GM12878 (cell line): ENCODE data around the gene PKP4.

Source experiments
- CBX3 ChIP-seq: fragments of 200-600 bp; sonication (generic); IDR thresholded peaks from 2 replicates; pipeline ENCODE4 v1.6.1; 2016; ENCODE audit warnings: low read depth, borderline replicate concordance
- CTCF ChIP-seq, 3 experiments: IDR thresholded peaks in 2 of 3; conservative IDR thresholded peaks in 1 of 3; 2 replicates each; pipeline ENCODE4 v1.5.1; 2011; ENCODE audit warnings: low read depth in 3 of 3, low read length in 3 of 3, mild to moderate bottlenecking in 3 of 3, control low read depth in 2 of 3, moderate library complexity in 2 of 3, inconsistent platforms in 1 of 3, mixed read lengths in 1 of 3; ENCODE audit not compliant: control insufficient read depth in 2 of 3, insufficient read depth in 1 of 3; ENCODE audit errors: extremely low read depth in 1 of 3
- EGR1 ChIP-seq, 2 experiments: IDR thresholded peaks; 1 replicate in 1 of 2; 2 replicates in 1 of 2; pipeline ENCODE4 v1.6.1; 2011 to 2012; ENCODE audit warnings: low read depth in 2 of 2, low read length in 2 of 2, borderline replicate concordance in 1 of 2, mild to moderate bottlenecking in 1 of 2, moderate library complexity in 1 of 2
- EZH2 ChIP-seq: IDR thresholded peaks from 2 replicates; pipeline ENCODE4 v1.6.1; 2012; ENCODE audit warnings: low read depth, mild to moderate bottlenecking, control low read depth, inconsistent platforms, low read length, borderline replicate concordance; ENCODE audit not compliant: control insufficient read depth
- NFYB ChIP-seq: IDR thresholded peaks from 2 replicates; pipeline ENCODE4 v1.6.1; 2011; ENCODE audit warnings: low read depth, mild to moderate bottlenecking, low read length, improper control_type of control experiment, moderate library complexity; ENCODE audit not compliant: insufficient read depth
- YY1 ChIP-seq: IDR thresholded peaks from 2 replicates; pipeline ENCODE4 v1.6.1; 2011; ENCODE audit warnings: low read depth, mild to moderate bottlenecking, low read length
- TF ChIP-seq, protein P1 (sequence below): IDR thresholded peaks from 2 replicates; pipeline ENCODE4 v1.6.1; 2011; ENCODE audit warnings: mild to moderate bottlenecking, low read depth, low read length, moderate library complexity; ENCODE audit not compliant: insufficient replicate concordance

- TF ChIP-seq, protein P1, sequence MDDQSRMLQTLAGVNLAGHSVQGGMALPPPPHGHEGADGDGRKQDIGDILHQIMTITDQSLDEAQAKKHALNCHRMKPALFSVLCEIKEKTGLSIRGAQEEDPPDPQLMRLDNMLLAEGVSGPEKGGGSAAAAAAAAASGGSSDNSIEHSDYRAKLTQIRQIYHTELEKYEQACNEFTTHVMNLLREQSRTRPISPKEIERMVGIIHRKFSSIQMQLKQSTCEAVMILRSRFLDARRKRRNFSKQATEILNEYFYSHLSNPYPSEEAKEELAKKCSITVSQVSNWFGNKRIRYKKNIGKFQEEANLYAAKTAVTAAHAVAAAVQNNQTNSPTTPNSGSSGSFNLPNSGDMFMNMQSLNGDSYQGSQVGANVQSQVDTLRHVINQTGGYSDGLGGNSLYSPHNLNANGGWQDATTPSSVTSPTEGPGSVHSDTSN, result no peak
- no peak for TF ChIP-seq YY1
- TF ChIP-seq EGR1 (IDR thresholded peaks at IDR 0.05; ENCODE audit: borderline replicate concordance in 1 of 2, low read depth in 2 of 2, low read length in 2 of 2), result no peak
- TF ChIP-seq NFYB, result no peak
- no peak for TF ChIP-seq CTCF (IDR thresholded peaks at IDR 0.05 in 2 of 3, conservative IDR thresholded peaks at IDR 0.05 in 1 of 3; ENCODE audit: control insufficient read depth in 2 of 3, extremely low read depth in 1 of 3, insufficient read depth in 1 of 3, low read depth in 3 of 3, low read length in 3 of 3)
- TF ChIP-seq EZH2, result no peak
- no peak for TF ChIP-seq CBX3
Measured at GRCh38 chr2:158486150-158486969, 29.6 kb downstream of the PKP4 start.
